ENCODE results near the gene SETX. TPM values are rescaled to one million over a fixed set of nuclear protein-coding genes. Genes with fewer than 3 reads are reported as not detected.

Gene SETX
- total RNA-seq, 1 donor from 2014 or later = 72.1 TPM

GRCh38 chr9:132237481-132237880 lies 117.3 kb downstream of the SETX start:
- DNase-seq (ENCODE audit: low read depth) (peak; percentile 9), FAIRE-seq (no peak)
- Histone ChIP-seq H3K4me3 (ENCODE audit: low read depth, low read length) (no peak overlapping the region), H3K36me3 (ENCODE audit: control insufficient read depth, insufficient read depth, low read length) (no peaks in the 10 kb centered on the region), H3K27me3 (ENCODE audit: control insufficient read depth, insufficient read depth, low read length) (peaks cover 11% of the 10 kb centered on the region)
- no peak for TF ChIP-seq CTCF (IDR thresholded peaks at IDR 0.05; ENCODE audit: insufficient read depth, low read length, severe bottlenecking)

GRCh38 chr9:132236662-132237311 lies 118.0 kb downstream of the SETX start:
- DNase-seq (ENCODE audit: low read depth) (no peak), FAIRE-seq (no peak)
- no peak overlapping the region for H3K4me3 ChIP-seq (ENCODE audit: low read depth, low read length)
- no peak for TF ChIP-seq CTCF (IDR thresholded peaks at IDR 0.05; ENCODE audit: insufficient read depth, low read length, severe bottlenecking)
- no peaks in the 10 kb centered on the region for H3K36me3 ChIP-seq (ENCODE audit: control insufficient read depth, insufficient read depth, low read length)
- H3K27me3 ChIP-seq (ENCODE audit: control insufficient read depth, insufficient read depth, low read length) = peaks cover 13% of the 10 kb centered on the region

- TF ChIP-seq CTCF (IDR thresholded peaks at IDR 0.05; ENCODE audit: insufficient read depth, low read length, severe bottlenecking) = peak; percentile 97
- Histone ChIP-seq H3K4me3 (ENCODE audit: low read depth, low read length) (no peak overlapping the region), H3K27me3 (ENCODE audit: control insufficient read depth, insufficient read depth, low read length) (peaks cover 13% of the 10 kb centered on the region), H3K36me3 (ENCODE audit: control insufficient read depth, insufficient read depth, low read length) (no peaks in the 10 kb centered on the region)
- DNase-seq (ENCODE audit: low read depth) (peak; percentile 54), FAIRE-seq (peak; percentile 47)
Observed at GRCh38 chr9:132235894-132236661, 118.7 kb downstream of the SETX start.

- FAIRE-seq (no peak), DNase-seq (ENCODE audit: low read depth) (no peak)
- H3K27me3 ChIP-seq (ENCODE audit: control insufficient read depth, insufficient read depth, low read length) = peaks cover 13% of the 10 kb centered on the region
- H3K36me3 ChIP-seq (ENCODE audit: control insufficient read depth, insufficient read depth, low read length) = no peaks in the 10 kb centered on the region
- TF ChIP-seq CTCF (IDR thresholded peaks at IDR 0.05; ENCODE audit: insufficient read depth, low read length, severe bottlenecking) = no peak
- no peak overlapping the region for H3K4me3 ChIP-seq (ENCODE audit: low read depth, low read length)
Observed at GRCh38 chr9:132235125-132235524, 119.7 kb downstream of the SETX start.

- DNase-seq (ENCODE audit: low read depth) (no peak), FAIRE-seq (no peak)
- Histone ChIP-seq H3K36me3 (ENCODE audit: control insufficient read depth, insufficient read depth, low read length) (no peaks in the 10 kb centered on the region), H3K4me3 (ENCODE audit: low read depth, low read length) (no peak overlapping the region), H3K27me3 (ENCODE audit: control insufficient read depth, insufficient read depth, low read length) (peaks cover 12% of the 10 kb centered on the region)
- TF ChIP-seq CTCF (IDR thresholded peaks at IDR 0.05; ENCODE audit: insufficient read depth, low read length, severe bottlenecking) = no peak
Observed at GRCh38 chr9:132234535-132234934, 120.3 kb downstream of the SETX start.
